ENCODE measurements around the gene S100G.
A peak's percentile ranks its signal among the peaks of the same experiment; 100 is the strongest.

The S100G gene

DNA sequence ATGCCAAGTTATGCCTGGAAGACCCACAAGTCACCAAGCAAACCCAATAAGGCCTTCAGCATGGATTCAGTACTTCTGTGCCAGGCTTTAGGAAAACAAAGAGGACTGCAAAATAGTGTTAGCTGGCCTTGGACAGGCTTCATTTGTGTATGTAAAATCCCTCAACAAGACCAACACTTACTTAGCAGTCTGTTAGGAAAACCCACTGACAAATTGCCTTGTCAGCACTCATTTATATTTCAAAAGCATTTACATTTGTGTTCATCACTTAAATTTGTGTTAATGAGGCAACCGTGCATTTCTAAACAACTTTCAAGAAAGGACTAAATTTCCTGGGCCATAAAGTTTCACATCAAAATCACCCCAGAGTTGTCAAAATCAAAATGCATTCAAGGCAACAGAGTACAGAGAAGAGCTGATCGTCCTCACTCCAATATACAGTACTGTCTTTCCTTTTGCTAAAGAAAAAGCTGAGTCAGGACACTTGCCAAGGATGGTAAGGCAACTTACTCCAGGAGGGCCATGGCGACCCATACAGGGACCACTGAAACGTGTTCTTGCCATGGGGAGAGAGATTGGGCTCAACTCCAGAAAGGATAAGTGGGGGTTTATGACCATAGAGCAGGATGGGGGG lies 1.6 kb downstream of the S100G start:
- DNase-seq (ENCODE audit: low read depth), result no peak

DNA sequence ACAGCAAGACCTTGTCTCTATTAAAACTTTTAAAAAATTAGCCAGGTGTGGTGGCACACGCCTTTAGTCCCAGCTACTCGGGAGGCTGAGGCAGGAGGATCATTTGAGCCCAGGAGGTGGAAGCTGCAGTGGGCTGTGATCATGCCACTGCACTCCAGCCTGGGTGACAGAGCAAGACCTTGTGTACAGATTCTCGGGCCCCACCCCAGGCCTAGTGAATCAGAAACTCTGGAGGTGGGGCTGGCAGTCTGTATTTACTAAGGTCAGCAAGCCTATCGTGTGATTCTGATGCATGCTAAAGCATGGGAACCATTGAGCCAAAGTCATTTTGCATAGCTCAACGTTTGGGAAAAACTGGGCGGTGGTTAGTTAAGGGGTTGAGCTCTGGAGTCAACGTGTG lies 3.5 kb downstream of the S100G start:
- DNase-seq (ENCODE audit: low read depth), result no peak

DNA sequence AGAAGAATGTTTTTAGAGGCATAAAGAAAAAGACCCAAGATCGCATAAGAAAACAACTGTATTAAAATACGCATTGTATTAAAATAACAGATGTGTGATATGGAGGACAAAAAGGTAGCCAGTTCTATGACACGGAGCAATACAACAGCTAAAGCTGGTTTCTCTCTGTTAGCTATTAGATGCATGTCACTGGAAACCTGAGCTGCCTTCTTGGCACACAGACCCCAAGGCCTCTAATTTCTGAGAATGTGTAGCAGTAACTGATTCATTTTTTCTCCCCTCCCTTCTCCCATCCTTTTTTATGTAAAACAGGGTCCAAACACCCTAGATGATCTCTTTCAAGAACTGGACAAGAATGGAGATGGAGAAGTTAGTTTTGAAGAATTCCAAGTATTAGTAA lies 4.1 kb downstream of the S100G start:
- DNase-seq (ENCODE audit: low read depth), result no peak

DNA sequence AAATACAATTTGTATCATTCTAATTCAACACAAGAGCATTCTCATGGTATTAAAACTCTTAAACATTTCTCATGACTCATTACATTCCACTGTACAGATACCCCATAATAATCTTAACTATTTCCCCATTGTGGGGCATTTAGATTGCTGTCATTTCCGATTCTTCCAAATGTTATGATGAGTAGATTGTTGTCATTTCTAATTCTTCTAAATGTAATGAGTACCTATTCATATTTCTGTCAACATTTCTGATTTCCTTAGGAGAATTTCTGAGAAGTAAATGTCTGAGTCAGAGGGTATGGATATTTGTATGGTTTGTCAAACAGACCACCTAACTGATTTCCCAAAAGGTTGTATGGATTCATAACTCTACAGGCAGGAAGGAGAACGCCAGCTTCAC lies 8.3 kb downstream of the S100G start:
- DNase-seq (ENCODE audit: low read depth), result no peak

DNA sequence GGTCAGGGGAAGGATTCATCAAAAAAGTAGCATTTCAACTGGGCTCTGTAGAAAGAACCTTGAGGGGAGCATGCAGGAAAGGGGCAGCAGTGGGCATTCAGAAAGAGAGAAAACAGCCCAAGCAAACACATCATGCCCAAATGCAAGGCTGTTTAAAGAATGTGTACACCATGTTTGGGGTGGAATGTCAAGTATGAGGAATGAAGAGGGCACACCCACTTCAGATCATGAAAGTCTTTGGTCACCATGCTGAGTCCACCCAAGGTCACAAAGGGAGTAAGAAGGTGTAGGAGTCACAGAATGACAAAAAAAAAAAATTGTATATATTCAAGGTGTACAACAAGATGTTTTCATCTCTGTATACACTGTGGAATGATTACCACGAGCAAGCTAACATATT lies 9.4 kb downstream of the S100G start:
- no peak for DNase-seq (ENCODE audit: low read depth)

DNA sequence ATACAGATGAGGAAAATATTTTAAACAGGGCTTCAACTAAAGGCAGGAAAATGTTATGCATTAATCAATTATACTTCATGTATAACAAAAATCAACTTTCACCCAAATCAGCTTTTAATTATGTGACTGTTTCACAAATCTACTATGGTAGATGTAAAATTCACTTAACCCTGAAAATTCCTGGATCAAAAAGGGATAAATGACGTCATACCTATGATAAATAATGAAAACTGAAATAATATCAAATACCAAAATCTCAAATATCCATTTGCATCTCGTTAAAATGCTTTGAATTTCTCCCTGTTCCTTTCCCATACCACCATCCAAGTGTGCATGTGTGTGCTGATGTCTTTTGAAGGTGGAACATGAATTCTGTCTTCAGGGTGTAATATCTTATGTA lies 11.5 kb downstream of the S100G start:
- no peak for DNase-seq (ENCODE audit: low read depth)

DNA sequence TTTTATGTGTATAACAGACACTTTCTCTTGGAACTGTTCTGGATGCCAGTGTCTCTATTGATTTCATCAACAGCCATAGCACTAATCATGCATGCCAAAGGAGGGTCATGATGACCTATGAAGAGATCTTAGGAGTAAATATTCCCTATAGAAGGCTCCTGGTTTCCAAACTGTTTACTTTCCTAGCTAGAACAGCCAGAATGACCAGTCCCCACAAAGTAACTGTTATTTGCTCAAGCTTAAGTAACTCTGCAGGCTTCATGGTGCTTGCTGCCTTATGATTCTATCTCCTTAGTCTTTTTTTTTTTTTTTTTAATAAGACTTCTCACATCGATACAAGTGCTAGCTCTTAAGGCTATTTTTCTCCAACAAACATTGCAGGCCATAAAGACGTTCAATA lies 12.4 kb downstream of the S100G start:
- no peak for DNase-seq (ENCODE audit: low read depth)

DNA sequence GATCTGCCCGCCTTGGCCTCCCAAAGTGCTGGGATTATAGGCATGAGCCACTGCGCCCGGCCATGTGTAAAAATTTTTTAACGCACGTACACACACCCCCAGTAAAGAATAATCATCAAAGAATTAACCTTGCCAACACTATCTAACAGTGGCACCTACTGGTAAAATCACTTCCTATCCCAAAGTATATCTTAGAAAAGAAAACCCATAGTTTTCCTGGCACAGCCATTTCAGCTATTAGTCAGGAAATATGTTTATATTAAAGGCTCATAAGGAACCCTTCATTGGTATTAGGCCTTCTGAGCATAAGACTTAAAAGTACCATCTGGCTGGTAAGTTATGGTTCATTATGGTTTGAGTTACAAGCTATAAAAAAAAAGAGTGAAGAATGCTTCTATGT lies 14.1 kb downstream of the S100G start:
- no peak for DNase-seq (ENCODE audit: low read depth)

DNA sequence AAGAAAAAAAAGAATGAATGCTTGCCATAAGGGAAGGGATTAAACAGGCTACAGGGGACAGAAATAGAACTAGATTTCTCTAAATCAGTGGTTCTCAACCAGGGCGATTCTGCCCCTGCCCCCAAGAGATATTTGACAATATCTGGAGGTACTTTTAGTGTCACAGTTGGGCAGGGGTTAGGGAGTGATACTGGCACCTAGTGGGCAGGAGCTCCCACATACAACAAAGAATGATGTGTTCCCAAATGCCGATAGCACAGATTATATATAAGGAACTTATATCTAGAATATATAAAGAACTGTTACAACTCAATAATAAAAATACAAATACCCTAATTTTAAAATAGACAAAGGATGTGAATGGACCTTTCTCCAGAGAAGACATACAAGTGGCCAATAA lies 14.7 kb downstream of the S100G start:
- no peak for DNase-seq (ENCODE audit: low read depth)

DNA sequence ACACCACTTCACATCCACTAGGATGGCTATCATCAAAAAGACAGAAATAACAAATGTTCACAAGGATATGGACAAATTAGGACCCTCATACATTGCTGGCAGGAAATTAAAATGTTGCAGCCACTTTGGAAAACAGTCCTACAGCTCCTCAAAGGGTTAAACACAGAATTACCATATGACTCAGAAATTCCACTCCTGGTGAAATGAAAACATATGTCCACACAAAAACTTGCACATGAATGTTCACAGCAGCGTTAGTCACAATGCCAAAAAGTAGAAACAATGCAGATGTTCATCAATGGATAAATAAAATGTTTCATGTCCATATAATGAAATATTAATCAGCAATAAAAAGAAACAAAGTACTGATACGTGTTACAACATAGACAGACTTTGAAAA lies 15.1 kb downstream of the S100G start:
- no peak for DNase-seq (ENCODE audit: low read depth)

DNA sequence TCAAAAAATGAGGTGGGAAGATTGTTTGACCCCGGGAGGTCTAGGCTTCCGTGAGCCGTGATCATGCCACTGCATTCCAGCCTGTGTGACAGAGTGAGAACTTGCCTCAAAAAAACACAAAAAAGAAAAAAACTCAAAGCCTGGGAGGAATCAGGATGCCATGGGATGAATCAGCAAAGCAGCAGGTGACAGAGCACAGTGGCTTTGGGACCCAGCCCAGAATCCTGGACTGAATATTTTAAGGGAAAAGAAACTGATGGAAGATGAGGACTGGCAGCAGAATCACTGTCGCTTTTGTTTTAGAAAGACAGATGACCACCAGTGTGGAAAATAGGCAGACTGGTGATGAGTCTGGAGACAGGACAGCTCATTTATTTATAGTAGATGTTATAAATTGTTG lies 16.6 kb downstream of the S100G start:
- DNase-seq (ENCODE audit: low read depth), result no peak

DNA sequence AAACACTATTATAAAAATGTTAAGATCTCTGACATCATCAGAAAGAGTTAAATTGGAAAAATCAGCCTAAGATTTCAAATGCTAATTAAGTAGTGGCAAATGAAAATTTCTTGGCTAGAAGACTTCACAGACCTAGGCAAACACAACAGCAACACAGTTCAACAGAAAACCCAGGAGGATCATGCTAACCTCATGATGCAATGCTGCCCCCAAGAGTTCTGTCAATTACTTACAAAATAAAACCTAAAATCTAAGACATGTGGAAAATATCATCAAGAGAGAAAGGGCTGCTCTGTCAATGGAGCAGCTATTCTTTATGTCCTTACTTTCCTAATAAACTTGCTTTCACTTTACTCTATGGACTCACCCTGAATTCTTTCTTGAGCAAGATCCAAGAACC lies 21.0 kb downstream of the S100G start:
- no peak for DNase-seq (ENCODE audit: low read depth)

DNA sequence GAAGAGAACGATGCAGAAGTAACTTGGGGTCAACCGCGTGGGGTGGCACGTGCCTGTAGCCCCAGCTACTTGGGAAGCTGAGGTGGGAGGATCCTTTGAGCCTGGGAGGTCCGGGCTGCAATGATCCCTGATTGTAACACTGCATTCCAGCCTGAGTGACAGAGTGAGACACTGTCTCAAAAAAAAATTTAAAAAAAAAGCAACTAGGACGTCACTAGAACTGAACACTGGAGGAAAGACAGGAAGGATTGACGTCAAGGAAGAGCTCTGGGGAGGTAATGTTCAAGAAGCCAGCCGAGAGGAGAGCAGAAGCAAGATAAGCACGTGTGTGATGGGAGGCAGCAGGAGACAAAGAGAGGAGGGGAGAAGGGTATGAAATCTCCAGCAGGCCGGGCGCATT lies 28.7 kb downstream of the S100G start:
- no peak for DNase-seq (ENCODE audit: low read depth)

DNA sequence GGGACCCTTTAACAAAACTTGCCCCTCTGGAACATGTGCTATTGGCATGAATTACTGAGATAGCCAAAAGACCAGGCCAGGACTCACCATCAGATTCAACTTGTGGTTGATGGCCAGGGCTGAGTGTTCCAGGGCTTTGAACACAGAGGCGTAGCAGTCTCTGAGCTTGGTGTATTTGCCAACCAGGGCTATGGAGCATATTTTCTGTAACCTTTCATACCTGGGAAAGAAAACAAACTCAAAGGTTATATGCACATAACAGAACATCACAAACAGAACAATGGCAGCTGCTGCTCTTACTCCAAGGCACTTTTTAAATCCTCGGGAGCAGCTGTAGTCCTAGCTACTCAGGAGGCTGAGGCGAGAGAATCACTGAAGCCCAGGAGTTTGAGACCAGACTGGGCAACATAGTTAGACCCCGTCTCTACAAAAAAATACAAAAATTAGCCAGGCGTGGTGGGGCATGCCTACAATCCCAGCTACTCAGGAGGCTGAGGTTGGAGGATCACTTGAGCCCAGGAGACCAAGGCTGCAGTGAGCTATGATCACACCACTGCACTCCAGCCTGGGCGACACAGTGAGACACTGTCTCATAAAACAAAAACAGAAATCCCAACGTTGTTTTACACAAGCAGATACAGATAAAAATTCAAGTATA lies 33.2 kb downstream of the S100G start:
- no peak for DNase-seq (ENCODE audit: low read depth)

DNA sequence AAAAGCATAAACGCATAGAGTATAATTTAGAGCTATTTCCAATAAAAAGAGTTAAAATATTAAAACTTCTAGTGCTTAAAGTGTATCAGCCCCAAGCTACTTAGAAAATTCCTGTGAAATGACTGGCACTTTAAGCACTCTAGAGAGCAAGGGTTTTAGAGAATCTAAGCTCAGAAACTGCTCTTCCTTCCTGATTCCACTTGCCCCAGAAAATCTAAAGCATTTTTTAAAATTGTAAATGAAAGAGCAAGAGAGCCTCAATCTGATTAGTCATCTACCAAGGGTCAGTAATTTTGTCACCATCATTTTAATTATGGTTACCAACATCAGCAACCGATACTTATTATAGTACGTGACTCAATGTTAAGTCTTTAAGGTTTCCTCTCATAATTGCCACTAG lies 37.6 kb downstream of the S100G start:
- no peak for DNase-seq (ENCODE audit: low read depth)

DNA sequence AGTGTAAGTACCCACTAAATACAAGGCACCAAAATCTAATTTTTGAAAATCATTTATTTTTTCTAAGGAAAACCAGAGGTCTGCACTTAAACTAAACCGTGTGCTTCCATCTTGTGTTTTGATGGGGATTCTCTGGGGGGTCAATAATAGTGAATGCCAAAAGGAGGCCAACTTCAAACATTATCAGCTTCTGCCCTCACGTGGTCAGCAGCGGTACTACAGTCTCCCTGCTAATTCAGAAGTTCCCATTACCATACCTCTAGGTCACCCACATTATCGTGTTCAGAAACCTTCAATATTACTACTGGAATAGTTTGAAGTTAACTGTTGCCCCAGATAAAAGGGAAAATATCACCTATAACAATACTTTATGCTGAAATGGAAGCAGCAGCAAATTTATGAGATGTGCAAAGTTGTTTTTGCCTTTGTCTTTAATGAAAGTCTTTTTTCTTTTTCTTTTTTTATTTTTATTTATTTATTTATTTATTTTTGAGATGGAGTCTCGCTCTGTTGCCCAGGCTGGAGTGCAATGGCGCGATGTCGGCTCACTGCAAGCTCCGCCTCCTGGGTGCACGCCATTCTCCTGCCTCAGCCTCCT lies 45.2 kb downstream of the S100G start:
- DNase-seq (ENCODE audit: low read depth), result peak; percentile 42

DNA sequence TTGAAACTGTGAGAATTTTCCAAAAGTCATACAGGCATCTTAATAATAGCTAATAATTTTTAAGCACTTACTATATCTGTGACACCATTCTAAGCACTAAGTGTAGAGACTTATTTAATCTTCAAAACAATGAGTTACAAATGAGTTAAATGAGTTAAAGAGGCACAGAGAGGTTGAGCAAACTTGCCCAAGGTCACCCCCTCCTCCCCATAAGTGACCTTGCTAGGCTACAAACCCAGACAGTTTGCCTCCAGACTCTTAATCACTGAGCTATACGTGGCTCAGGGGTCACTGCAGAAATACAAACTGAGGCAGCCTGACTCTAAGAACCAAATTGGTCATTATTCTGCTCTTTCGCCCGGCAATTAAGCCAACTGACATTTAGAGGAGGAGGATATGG lies 47.0 kb downstream of the S100G start:
- no peak for DNase-seq (ENCODE audit: low read depth)

DNA sequence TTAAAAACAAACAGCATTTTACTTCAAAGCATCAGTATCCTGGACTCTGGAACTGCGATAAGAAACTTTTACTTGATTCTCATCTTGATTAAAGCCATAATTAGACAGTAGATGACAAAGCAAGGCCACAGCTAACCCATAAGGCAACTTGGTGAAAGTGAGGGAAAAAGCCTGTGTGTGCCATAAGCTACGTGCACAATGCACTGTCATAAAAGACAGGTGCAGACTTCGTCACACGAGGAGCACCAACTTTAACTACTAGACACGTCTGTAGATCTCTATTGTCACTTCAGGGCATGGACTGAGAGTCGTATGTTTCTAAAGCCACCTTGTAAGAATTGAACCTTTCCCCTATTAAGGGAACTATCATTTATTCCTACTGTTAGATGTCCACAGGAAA lies 49.4 kb downstream of the S100G start:
- no peak for DNase-seq (ENCODE audit: low read depth)

DNA sequence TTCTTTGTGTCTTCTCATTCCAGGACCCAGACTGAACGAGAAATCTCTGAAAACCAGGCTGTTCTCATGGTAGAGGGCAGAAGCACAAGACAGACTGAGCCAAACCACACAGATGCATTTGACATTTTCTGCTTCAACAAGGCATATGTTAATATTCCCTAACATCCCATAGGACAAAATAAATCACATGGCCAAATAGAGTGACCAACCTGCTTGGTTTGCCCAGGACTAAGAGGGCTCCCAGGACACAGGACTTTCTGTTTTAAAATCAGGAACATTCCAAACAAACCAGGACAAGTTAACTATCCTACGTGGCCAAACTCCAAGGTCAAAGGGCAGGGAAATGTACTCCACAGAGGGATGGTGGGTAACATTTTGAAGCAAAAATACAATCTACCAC lies 50.8 kb downstream of the S100G start:
- no peak for DNase-seq (ENCODE audit: low read depth)

DNA sequence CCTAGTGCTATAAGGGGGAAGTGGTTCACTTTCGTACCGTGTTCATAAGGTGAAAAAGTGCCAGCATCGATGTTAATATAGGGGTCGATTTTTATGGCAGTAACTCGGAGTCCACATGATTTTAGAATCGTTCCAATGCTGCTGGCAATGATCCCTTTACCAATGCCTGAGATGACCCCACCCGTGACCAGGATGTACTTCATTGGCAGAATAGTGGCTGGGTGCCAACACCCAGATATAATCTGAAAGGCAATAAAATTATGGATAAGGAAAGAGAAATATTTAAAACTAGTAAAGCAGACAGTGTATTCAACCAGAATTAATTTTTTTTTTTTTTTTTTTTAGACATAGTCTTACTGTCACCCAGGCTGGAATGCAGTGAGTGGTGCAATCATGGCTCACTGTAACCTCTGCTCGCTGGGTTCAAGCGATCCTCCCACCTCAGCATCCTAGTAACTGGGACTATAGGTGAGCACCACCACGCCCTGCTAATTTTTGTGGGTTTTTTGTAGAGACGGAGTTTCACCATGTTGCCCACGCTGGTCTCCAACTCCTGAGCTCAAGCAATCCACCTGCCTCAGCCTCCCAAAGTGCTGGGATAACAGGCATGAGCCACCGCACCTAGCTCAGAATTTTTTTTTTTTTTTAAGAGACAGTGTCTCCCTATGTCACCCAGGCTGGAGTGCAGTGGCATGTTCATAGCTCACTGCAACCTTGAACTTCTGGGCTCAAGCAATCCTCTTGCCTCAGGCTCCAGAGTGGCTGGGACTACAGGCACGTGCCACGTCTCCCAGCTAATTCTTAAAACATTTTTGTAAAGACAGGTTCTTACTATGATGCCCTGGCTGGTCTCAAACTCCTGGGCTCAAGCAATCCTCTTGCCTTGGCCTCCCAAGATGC lies 53.0 kb downstream of the S100G start:
- no peak for DNase-seq (ENCODE audit: low read depth)
